OCI-LY7 (cell line): Measurements from ENCODE around the gene SNX13.

ENCODE experiments used
- CTCF ChIP-seq: fragments of 200-600 bp; sonication (generic); conservative IDR thresholded peaks from 2 replicates; pipeline ENCODE4 v1.5.1; 2014; ENCODE audit warnings: mild to moderate bottlenecking, antibody characterized with exemption, low read length, moderate library complexity, mixed read lengths
- EZH2phosphoT487 ChIP-seq: fragments of 200-600 bp; sonication (generic); IDR thresholded peaks from 2 replicates; pipeline ENCODE4 v1.6.1; 2018; ENCODE audit warnings: low read depth, borderline replicate concordance, mild to moderate bottlenecking, mixed run types, antibody characterized with exemption, low read length, moderate library complexity, mixed read lengths

GRCh38 chr7:17879075-17879661, 61.1 kb downstream of the SNX13 start:
- TF ChIP-seq CTCF = no peak
- TF ChIP-seq EZH2phosphoT487 = no peak
